Fibroblast of pulmonary artery (primary cell): ENCODE results near the gene VPS37C.

Experiments
- DNase-seq: peaks from one replicate; pipeline ENCODE4 v3.0.0-alpha.2; 2010; ENCODE audit warnings: low read depth
- H3K4me3 ChIP-seq: replicated peaks from 2 replicates; pipeline ENCODE4 v1.5.1; 2011; ENCODE audit warnings: low read depth, mild to moderate bottlenecking, control low read depth, low read length, moderate library complexity
- CTCF ChIP-seq: IDR thresholded peaks from 2 replicates; pipeline ENCODE4 v1.5.1; 2011; ENCODE audit warnings: mild to moderate bottlenecking, control low read depth, low read length, inconsistent platforms; ENCODE audit errors: missing control alignments

VPS37C gene

GRCh38 chr11:61150706-61151544, 10.3 kb downstream of the VPS37C start:
- H3K4me3 ChIP-seq = no peak overlapping the region
- no peak for TF ChIP-seq CTCF
- no peak for DNase-seq

DNA sequence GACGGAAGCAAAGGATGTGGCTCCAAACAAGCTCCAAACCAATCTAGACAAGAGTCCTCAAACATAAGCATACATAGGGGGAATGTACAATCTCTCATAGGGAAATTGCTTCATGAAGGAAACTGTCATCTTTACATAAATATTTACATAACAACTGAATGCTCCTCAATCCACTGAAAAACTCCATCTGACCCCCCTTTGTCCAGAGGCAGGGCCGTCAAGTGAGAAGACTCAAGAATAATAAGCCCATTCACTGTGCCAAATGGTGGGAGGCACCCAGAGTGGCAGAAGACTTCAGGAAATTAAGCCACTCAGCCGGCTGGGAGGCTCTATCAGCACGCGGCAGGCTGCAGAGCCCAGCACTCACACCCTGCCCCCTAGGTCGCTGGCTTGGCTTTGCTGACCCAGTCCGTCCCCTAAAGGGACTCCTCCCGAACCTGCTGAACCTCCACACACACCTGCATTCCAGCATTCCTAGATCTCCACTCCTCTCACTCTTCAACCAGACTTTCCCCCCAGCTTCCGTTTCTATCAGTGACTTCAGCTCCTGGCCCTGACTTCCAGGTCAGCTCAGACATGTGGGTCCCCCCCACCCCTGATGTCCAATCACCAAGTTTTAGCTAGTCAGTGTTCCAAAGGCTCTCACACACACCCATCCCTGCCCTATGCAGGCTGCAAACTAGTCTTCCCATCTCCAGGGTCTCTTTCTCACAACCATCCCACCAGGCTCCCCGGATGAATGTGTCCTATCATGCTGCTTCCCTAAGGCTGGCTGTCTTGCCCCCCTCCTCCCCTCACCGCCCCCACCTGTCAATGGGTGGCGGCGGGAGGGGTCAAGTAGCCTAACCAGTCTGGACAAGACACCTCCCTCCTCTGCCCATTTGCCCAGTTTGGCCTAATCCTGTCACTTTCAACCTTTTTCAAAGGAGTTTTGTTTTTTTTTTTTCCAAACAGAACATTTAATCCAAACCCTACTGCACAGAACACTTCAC, 11.3 kb downstream of the VPS37C start:
- peak; percentile 60 for DNase-seq
- no peak overlapping the region for H3K4me3 ChIP-seq
- no peak for TF ChIP-seq CTCF

GRCh38 chr11:61147791-61148620, 13.2 kb downstream of the VPS37C start:
- no peak overlapping the region for H3K4me3 ChIP-seq
- no peak for DNase-seq
- no peak for TF ChIP-seq CTCF

DNA sequence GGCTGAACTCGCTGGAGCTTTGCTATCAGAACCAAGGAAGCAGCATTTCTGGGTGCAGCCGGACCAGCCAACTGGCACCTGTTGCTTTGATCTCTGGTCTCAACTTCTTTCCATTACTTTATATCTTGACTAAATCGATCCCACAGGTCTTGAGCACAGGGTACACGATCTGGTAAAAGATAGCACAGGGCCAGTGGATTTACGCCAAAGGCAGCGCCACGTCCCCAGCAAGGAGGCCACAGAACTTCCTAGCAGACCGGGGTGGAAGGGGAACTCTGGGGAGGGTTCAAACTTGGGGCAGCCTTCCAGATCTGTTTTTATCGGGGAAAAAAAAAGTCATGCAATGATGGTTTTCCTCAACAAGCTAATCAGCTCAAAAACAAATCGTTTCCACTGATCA, 14.0 kb downstream of the VPS37C start:
- no peak for TF ChIP-seq CTCF
- DNase-seq = no peak
- no peak overlapping the region for H3K4me3 ChIP-seq

DNA sequence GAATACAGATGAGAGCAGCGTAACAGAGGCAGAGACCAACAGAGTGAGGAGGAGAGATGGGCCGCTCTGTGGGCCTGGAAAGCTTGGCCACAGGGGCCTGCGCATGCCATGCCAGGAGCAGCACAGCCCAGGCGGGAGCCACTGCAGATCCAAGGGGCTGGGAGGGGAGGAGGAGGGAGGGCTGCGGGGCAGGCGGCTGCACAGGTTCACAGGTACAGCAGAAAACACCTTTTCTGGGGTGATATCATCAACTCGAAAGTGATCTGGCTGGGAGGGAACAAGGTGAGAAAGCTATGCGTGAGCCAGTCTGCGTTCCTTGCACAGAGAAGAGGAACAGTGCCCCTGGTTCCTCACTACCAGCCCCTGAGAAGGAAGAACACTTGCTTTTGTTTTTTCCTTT, 14.8 kb downstream of the VPS37C start:
- no peak overlapping the region for H3K4me3 ChIP-seq
- TF ChIP-seq CTCF = no peak
- DNase-seq = no peak

DNA sequence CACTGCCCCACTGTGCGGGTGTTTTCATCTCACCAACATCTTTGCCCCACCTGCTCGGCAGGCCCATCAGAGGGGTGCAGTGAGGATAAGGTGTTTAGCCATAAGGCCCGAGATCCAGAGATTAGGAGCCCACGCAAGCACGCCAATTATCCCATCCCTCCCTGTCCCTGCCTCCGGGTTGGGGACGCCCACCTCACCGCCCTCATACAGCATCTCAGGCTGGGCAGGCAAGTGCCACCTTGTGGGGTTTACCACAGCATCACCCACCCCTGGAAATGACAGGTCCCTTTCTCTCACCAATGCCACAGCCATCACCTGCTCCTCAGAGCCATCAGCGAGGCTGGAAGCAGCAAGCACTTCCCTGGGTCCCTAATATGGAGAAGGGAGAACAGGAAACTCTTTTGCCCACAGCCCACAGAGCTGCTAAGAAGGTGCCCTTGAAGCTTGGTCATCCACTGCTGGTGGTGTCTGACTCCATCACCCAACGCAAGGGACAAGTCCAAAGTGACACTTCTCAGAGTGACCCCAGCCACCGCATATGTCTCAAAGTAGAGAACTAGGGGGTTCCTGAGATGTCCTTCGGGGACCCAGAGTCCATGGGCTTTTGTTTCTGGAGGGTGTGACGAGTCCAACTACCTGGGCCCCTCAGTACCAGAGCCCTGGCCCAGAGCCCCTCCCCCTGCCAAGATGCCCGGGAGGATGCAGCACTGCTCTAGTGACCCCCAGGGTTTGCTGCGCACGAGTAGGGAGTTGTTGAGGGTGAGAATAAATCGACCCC, 15.8 kb downstream of the VPS37C start:
- DNase-seq = no peak
- H3K4me3 ChIP-seq = no peak overlapping the region
- TF ChIP-seq CTCF = no peak
